ENCODE results near the gene DPP6.

The DPP6 gene

DNA sequence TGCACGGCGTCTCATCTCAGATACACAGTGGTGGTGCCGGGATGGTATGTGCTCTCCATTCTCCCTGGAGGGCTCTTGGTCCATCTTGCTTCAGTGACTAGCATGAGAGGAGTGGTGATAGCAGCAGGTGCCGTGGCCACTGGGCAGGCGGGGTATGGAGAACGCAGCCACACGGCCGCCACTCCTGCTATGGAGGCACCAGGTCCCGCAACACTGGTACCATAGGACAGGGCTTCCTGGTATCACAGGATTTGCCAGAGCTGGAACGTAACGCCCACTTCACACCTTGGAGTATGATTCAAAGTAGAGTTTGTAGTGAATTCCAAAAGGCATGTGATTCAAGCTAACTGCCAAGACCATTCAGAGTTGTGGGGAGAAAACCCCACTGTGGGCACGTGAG lies 284.1 kb downstream of the DPP6 start:
- DNase-seq (ENCODE audit: low read depth, low spot score) = no peak

DNA sequence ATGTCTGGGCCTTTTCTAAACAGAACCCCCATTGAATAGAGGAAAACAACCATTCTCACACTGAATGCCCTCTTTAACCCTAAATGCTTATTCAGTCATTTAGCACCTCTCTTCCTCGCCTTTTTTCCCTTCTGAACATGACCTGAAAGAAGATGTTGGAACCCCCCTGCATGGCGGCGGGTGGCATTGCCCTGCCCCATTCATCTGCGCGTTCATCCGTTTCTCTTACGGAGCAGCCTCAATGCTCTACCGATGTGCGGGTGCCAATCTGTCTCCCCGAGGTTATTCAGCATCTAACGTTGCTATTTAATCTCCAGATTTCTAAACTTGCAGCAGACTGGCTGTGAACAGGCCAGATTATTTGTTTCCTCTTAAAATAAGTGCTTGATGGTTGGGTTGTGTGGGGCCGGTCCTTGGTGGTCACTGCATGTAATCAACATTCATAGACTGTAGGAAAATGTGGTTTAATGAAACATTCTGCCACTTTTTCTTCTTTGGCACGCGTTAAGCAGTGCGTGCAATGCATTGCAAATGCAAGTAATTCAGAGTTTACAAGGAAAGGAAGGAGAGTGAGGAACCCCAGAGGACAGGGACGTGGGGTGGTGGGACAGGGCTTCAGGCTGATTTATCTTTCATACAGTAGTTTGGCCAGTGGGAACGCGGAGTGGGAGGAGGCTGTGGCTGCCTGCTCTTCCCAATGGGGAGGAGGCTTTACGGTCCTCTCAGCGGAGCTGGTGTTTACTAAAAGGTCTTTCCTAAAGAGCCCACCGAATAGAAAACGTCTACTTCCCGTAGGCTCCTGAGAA lies 286.7 kb downstream of the DPP6 start:
- DNase-seq (ENCODE audit: low read depth, low spot score) = no peak

DNA sequence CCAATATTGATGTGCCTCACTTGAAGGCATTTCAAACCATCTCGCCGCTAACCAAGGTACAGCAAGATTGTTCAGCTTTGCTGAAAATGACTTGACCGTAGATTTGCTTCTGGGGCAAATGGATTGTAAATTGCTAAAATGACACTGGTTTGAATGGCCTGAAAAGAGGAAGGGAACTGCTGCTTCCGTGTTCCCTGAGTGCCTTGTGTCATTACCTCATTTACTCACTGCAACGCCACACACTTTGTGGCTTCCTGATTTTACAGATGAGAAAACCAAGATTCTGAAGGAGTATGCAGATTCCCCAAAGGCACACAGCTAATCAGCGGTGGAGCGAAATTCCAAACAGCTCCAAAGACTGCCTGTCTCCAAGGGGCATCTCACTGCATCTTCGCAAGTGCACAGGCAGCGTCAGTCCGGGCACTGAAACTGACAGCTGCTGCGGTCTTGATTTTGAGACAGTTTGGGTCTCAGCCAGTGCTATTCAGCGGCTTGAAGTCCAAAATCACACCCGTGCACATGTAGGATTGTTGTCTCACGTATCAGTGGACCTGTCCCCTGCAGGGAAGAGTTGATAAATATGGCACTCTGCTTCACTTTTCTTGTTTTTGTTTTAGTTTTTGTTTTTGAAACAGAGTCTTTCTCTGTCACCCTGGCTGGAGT lies 290.9 kb downstream of the DPP6 start:
- no peak for DNase-seq (ENCODE audit: low read depth, low spot score)

DNA sequence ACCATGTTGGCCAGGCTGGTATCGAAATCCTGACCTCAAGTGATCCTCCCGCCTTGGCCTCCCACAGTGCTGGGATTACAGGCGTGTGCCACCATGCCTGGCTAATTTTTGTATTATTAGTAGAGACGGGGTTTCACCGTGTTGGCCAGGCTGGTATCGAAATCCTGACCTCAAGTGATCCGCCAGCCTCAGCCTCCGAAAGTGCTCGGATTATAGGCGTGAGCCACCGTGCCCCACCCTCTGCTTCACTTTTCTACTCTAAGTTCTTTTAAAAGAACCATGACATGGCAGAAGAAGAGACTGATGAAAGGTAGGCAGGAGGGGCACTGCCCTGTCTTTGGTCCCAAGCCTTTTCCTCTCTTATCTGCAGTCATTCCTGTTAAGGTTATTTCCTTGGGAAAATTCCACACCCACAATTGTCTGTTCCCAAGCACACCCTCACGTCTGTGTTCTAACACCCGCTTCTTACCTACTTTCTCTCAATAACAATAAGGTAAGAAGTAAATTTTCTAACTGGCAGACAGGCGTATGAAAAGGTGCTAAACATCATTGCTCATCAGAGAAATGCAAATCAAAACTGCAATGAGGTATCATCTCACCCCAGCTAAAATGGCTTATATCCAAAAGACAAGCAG lies 291.7 kb downstream of the DPP6 start:
- DNase-seq (ENCODE audit: low read depth, low spot score) = no peak

DNA sequence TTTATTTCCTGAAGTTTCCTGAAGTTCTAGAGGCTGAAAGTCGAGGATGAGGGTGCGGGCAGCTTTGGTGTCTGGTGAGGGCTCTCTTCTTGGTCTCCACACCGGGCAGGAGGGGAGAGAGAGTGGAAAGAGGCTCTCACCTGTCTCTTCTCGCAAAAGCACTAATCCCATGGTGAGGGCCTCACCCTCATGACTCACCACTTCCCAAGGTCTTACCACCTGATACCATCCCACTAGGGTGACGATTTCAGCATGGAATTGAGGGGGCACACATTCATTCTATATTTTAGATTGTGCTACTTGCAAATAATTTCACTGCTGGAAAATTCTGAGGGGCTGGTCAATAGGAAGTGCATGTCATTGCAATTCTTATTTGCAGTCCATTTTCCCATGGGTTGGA lies 292.9 kb downstream of the DPP6 start:
- DNase-seq (ENCODE audit: low read depth, low spot score) = no peak

DNA sequence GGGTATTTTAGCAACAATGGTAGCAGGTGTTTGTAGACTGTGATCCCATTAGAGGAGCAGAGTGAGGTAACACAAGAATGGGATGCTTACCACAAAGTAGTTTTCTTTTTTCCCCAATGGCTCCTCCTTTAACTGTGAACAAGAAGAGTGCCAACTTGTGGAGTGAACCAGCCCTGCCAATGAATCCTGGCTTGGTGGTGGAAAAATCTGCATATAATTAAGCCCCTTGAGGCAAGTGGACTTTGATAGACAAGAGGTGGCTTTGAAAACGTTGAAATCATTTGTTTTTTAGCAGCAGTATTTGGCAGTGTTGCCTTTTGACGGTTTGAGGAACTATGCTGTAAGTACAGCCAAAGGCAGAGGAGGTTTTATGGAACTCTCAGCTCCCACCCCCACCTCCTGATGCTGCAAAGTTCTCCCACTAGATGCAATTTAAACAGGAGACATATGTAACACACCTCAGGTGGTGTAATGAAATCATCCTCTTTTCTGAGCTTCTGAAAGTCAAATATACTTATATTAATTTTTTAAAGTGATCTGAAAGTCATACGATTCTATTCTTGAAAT lies 295.6 kb downstream of the DPP6 start:
- no peak for DNase-seq (ENCODE audit: low read depth, low spot score)

DNA sequence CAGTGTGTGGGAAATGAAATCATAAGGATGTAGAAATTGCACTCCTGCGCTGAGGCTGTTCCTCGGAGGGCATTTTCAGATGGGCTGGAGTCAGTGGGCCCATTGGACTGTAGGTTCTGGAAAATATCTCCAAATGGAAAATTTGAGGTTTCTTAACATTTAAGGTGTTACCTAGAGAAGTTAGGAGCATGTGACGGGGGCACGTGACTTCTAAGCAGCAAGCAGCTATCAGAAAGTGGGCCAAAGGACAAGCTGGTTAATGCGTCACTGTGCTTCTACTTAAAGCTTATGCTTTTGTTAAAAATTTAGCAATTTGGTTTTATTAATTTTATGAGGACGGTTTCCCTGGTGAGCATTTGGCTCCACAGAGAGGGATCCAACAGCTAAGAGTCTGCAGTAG lies 298.7 kb downstream of the DPP6 start:
- no peak for DNase-seq (ENCODE audit: low read depth, low spot score)

DNA sequence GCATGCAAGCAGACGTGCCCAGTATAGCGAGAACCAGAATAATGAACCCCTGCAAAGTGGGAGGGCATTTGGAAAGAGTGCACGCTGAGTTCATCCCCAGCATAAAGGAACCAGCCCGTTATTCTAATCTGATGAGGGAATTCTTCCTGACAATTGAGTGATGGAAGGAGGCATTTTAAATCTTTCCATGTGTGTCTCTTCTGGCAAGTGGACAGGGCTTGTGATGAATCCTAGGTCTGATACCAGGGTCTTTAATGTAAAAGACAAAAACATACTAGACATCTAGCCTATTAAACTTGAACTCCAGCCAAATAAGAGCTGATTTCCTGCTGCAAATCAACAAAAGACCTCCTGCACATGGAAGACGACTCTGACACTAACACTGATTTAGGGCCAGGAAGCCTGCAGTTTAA lies 301.2 kb downstream of the DPP6 start:
- DNase-seq (ENCODE audit: low read depth, low spot score) = no peak

DNA sequence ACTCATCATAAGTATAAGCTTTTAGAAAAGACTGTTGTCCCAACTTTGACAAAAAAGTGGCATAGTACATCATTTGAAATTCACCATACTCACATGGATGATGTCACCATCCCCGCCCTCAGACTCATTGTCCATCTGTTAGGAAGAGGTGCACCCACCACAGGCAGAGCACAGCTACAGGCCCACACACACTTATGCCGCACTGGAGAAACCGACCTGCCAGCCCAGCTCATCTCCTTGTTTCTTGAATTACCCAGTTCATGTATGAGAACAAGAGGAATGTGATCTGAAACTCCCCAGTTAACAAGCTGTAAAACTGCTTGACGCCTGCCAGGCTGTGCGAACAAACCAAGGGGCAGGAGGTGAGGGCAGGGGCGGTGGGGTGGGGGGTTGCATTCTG lies 312.0 kb downstream of the DPP6 start:
- DNase-seq (ENCODE audit: low read depth, low spot score) = no peak

DNA sequence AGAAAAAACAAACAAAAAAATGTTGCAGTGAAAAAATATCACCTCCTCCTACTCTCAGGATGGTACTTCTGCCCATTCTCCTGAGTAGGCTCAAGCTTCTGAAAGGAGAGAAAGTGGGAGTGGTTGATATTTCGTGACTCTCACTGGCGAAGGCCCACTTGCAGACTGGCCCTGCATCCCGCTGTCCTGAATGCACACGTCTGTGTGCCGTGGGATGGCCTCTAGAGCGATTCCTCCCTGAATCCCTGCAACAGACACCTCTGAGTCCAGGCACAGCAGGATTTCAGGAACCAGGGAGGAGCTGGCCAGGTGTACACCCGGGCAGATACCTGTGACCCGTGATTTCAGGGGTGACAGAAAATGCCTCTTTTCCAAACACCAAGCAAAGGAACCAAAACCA lies 319.2 kb downstream of the DPP6 start:
- no peak for DNase-seq (ENCODE audit: low read depth, low spot score)

DNA sequence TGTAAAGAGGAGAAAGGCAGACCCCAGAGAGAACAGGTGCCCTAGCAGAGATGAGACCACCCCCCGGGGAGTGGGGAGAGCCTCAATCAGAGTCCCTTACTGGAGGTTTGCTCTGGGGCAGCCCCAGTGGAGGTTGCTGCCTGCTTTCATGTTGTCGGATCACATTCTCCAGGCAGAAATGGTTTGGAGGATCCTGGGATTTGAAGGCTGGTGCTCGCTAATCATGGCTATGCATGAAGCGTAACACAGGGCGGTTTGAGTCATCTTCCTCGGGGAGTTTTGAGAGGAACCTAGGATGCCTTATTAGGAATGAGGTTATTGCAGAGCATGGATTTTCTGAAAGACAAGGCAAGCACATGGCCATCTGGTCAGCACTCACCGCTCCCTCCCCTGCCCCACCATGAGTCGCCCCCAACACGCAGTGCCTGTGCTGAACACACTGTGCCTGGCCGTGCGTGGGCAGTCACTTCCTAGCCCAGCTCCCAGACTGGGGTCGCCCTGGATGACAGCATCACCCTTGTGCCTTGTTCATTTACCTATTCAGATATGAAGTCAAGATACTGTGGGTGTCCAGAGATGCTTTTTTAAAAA lies 319.9 kb downstream of the DPP6 start:
- no peak for DNase-seq (ENCODE audit: low read depth, low spot score)

DNA sequence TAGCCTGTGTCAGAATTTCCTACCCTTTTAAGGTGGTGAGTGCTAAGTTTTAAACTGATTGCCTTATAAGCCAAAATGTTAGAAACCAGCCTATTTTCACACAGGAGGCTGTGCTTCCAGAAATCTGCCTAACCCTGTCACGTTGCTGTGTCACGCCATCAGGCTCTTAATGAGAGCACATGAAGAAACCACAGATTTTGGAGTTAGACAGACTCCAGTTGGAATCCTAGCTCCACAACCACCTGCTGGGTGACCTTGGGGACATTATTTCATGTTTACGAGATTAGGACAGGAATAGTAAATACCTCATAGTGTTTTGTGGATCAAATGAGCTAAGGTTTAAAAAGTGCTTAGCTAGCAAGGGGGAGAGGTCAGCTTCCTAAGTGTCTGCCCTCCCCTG lies 321.8 kb downstream of the DPP6 start:
- no peak for DNase-seq (ENCODE audit: low read depth, low spot score)

DNA sequence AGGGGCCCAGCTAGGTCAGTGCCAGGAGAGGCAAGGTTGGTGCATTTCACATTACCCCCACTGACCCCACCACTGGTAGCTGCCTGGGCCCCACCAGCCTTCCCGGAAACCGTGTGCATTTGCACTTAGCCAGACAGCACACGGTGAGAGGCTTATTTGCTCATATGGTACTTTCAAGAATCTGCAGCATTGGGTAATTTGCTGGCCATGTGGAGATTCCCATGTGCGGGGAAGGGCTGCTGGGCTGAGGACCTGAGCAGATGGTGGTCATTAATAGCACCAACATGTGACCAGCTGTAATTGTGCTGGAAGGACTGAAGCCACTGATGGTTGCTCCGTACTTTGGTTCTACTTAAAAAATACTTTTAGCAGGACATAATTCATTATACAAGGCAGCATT lies 323.8 kb downstream of the DPP6 start:
- DNase-seq (ENCODE audit: low read depth, low spot score) = no peak

DNA sequence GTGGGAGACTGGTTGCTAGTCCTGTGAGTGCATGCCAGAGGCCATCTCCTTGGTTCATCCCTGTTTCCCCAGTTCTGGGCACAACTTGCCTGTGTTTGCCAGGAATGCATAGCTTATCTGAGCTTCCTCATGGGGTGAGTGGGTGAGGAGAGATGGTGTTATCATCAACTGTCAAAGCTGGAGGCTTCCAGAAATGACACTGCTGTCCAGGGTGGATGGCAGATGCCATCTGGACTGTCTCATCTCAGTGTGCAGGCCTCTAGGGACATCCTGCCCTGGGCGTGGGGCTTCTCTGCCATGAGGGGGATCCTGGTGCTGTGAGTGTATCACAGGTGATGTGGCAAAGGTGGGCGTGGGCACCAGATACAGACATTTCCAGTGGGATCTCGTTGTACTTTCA lies 328.6 kb downstream of the DPP6 start:
- no peak for DNase-seq (ENCODE audit: low read depth, low spot score)

DNA sequence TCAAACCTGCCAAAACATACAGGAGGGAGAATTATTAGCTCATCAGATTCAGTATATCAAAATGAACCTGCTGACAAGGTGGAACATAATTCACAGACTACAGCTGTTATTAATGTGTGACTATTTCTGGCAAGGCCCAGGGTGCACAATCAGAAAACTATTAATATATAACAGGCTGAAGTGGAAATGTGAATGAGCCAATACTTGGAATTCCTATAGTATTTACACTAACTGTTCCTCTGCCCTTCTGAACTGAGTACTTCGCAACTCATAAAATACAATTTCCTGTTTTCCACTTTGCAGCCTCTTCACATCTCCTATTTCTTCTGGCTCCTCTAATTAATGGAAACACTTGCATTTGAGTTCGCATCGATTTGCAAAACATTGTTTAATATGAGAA lies 330.8 kb downstream of the DPP6 start:
- no peak for DNase-seq (ENCODE audit: low read depth, low spot score)

DNA sequence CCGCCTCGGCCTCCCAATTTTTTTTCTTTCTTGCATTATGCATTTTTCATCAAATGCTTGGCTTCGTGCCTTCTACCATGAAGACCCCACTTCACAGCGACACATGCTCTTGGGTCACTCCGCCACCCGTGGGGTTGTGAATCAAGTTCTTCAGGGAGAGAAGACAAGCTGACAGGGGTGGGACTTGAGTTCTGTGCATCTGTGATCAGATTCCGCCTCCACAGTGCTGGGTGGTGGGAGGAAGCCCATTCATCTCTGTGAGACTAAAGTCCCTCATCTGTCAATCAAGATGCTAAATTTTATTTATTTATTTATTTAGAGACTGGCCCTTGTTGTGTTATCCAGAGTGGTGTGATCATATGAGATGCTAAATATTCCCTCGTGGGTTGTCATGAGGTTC lies 333.0 kb downstream of the DPP6 start:
- no peak for DNase-seq (ENCODE audit: low read depth, low spot score)

DNA sequence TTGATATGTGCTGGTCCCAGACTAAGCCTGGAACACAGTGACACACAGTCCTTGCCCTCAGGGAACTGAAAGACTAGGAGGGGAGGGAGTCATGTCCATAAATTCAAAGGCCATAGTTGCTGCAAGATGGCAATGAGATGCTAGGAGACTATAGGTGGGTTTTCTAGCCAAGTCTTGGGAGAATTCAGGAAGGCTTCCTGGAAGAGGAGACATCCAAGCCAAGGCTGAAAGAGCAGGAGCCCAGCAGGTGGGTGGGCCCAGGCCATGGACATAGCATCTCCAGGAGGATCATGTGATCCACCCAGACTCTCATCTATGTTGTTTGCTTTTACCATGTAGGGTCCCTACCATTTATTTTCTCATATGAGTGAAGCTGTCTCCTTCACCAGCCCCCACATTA lies 335.1 kb downstream of the DPP6 start:
- DNase-seq (ENCODE audit: low read depth, low spot score) = no peak

DNA sequence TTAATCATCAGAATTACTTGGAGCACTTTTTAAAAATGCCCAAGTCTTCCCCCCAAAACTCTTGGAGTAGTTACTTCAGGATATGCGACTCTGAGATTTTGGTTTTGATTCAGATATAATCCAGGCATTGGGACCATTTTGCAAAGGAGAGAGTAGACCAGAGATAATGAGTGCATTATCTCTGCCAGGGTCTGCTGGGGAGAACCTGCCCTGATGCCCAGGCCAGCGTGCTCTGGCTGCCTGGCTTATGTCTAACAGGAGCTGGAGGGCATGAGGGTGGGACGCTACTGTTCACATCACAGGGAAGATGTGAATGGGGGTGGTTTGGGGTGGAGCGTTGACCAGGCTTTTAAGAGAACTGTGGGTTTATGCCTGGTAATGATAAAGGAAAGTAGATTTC lies 336.2 kb downstream of the DPP6 start:
- DNase-seq (ENCODE audit: low read depth, low spot score) = no peak

DNA sequence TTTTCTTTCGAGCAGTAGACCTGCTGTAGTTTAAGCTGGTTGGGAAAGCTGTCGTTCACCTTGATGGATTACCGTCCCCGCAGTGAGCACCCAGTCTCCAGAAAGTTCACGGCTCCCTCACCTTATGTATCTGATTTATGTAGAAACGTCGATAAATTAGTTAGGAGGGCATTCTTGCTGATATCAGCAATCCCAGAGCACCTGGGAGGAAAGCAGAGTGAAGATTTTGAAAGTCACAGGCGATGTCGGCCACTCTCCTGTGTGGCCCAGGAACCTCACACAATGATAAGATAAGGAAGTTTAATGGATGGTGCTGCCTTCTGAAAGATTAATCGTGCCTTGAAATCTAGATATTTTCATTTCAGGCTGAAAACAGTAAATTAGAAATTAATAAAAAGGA lies 336.8 kb downstream of the DPP6 start:
- no peak for DNase-seq (ENCODE audit: low read depth, low spot score)

DNA sequence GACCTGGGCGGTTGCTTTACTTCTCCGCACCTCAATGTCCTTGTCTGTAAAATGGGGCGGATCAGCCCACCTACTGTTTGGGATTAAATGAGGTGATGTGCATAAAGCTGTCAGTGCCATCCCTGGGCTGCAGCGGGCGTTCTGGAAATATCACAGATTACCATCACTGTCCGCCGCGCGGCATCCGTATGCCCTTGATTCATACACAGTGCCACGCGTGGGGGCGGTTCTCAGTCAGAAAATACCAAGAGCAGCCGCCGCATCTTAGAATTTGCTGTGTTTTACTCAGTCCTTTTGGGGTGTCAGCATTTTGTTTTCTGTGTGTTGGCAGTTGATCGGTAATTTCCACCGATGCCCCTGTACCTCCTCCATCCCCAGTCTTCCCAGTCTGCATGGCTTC lies 338.8 kb downstream of the DPP6 start:
- no peak for DNase-seq (ENCODE audit: low read depth, low spot score)

DNA sequence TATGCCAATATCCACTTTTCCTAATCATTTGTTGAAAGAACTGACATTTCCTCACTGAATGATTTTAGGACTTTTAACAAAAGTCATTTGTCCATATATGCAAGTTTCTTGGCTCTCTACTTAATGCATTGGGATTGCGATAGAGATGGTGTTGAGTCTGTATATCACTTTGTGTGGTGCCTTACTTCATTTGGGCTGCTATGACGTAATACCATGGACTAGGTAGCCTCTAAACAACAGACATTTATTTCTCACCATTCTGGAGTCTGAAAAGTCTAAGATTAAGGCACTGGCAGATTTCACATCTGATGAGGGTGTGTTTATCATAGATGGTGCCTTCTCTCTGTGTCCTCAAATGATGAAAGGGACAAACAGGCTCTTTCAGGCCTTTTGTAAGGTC lies 342.6 kb downstream of the DPP6 start:
- no peak for DNase-seq (ENCODE audit: low read depth, low spot score)

DNA sequence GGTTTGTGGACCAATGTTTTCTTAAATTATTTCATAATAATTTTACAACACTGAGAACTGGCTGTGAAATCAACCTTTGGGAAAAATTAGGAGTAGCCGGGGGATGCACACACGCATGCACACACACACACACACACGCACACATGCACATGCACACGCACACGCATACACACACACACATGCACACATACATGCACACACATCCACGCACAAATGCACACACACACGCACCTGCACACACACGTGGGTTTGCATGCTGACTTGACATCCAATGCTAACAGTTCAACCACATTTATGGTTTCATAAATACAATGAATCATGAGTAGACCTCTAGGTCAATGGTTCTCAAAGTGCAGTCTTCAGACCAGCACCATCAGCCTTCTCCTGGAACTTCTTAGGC lies 354.1 kb downstream of the DPP6 start:
- DNase-seq (ENCODE audit: low read depth, low spot score) = no peak
